ENCODE measurements around the gene GRPEL1. TPM values are rescaled to one million over a fixed set of nuclear protein-coding genes. Genes with fewer than 3 reads are reported as not detected.
A peak's percentile ranks its signal among the peaks of the same experiment; 100 is the strongest.

Gene GRPEL1
- total and polyA plus RNA-seq, 2 of the 4 experiments (the other 2 are of a cell fraction), result 33.0 to 33.9 TPM

GRCh38 chr4:7020856-7021255 lies 47.0 kb downstream of the GRPEL1 start:
- H4K91ac ChIP-seq (ENCODE audit: insufficient read depth, low read depth, low read length), result peak overlapping the region; percentile 92
- ChIA-PET POLR2A (ENCODE audit: unreplicated experiment) (no interaction called here), CTCF (interaction anchor here (1.2 kb wide), 1 partner anchor 9 kb away, joined by 10 read pairs; no protein-coding TSS in a partner anchor)
- peak overlapping the region; percentile 85 for H2AK9ac ChIP-seq (replicated peaks; ENCODE audit: low read depth, low read length, poor library complexity)
- H2BK20ac ChIP-seq (ENCODE audit: low read depth, low read length), result peak overlapping the region; percentile 61
- dilution Hi-C loops (cut with HindIII; ENCODE audit: low sequenced_read_pairs, unreplicated experiment), result no loop called here
- no peak overlapping the region for H2AFZ ChIP-seq (replicated peaks; ENCODE audit: low read length, poor library complexity)
- H3K56ac ChIP-seq (ENCODE audit: extremely low read depth, insufficient read depth, low read length), result no peak overlapping the region
- 100% methylated on average over 3 of the region's 11 CpGs; no CpG with 5 or more reads in 1 of the 2 experiments for WGBS, 2 experiments (ENCODE audit: extremely low coverage in 2 of 2, insufficient read length in 1 of 2)
- no peak overlapping the region for H3K4me3 ChIP-seq (ENCODE audit: insufficient read depth, low read depth, low read length)
- peak overlapping the region; percentile 97 for H2BK120ac ChIP-seq (ENCODE audit: low read depth, low read length)
- intact Hi-C loops (cut with micrococcal nuclease), result no loop called here
- H3K14ac ChIP-seq (replicated peaks; ENCODE audit: low read depth, low read length), result 0 out of 2 replicates have a peak overlapping the region, but pooled peaks have one; percentile 12
- H3K4me2 ChIP-seq (ENCODE audit: low read depth, low read length), result no peak overlapping the region
- DNase-seq (no peak), ATAC-seq (ENCODE audit: low read depth) (no peak)
- H2AK5ac ChIP-seq (ENCODE audit: low read depth, low read length), result peak overlapping the region; percentile 82; the same call in 1 of the 2 replicates
- H3K4me1 ChIP-seq (ENCODE audit: control insufficient read depth, insufficient read depth, low read length), result peaks cover 8% of the 10 kb centered on the region
- no peak for TF ChIP-seq BHLHE40 (IDR thresholded peaks at IDR 0.05; ENCODE audit: low read depth, low read length)
- TF ChIP-seq MAFK (IDR thresholded peaks at IDR 0.05; ENCODE audit: low read depth, low read length), result no peak
- TF ChIP-seq NFE2L2 (IDR thresholded peaks at IDR 0.05; ENCODE audit: low read depth, low read length), result no peak
- TF ChIP-seq SMC3 (IDR thresholded peaks at IDR 0.05; ENCODE audit: low read depth, low read length), result no peak
- no peak for TF ChIP-seq CEBPB (IDR thresholded peaks at IDR 0.05; ENCODE audit: low read depth, low read length)
- TF ChIP-seq USF2 (IDR thresholded peaks at IDR 0.05; ENCODE audit: low read depth, low read length), result no peak
- no peak for TF ChIP-seq CTCF (conservative IDR thresholded peaks at IDR 0.05; ENCODE audit: low read depth, low read length)
- TF ChIP-seq CHD1 (IDR thresholded peaks at IDR 0.05; ENCODE audit: low read depth, low read length), result no peak
- no peak for TF ChIP-seq POLR2A (IDR thresholded peaks at IDR 0.05; ENCODE audit: low read depth, low read length)
- TF ChIP-seq RAD21 (IDR thresholded peaks at IDR 0.05; ENCODE audit: low read length), result no peak
- no peak for TF ChIP-seq RCOR1 (IDR thresholded peaks at IDR 0.05; ENCODE audit: insufficient replicate concordance, low read length)
- TF ChIP-seq MAZ (IDR thresholded peaks at IDR 0.05; ENCODE audit: borderline replicate concordance, low read depth, low read length), result no peak
- H3K27ac ChIP-seq (ENCODE audit: insufficient read depth, low read length), result peak overlapping the region; percentile 22; the same call in 1 of the 2 replicates
- H4K5ac ChIP-seq (ENCODE audit: low read depth, low read length), result no peak overlapping the region
- H4K20me1 ChIP-seq (ENCODE audit: insufficient read depth, low read length), result no peaks in the 10 kb centered on the region
- H3K4ac ChIP-seq (ENCODE audit: low read depth, low read length), result peak overlapping the region; percentile 89
- in situ Hi-C loops (cut with MboI; ENCODE audit: low sequenced_read_pairs), result no loop called here
- H3K23ac ChIP-seq (ENCODE audit: low read depth, low read length), result no peak overlapping the region; the same call in 1 of the 2 replicates
- H3K9ac ChIP-seq (ENCODE audit: low read depth, low read length), result no peak overlapping the region
- no peak overlapping the region for H3K18ac ChIP-seq (ENCODE audit: low read depth, low read length)
- H4K8ac ChIP-seq (ENCODE audit: low read depth in 2 of 2, low read length in 2 of 2), result peak overlapping the region; percentile 81 to 96; a peak in 2 of 4 replicates
- H3K27me3 ChIP-seq (ENCODE audit: control insufficient read depth, insufficient read depth, low read length), result no peaks in the 10 kb centered on the region
- peak overlapping the region; percentile 56; the same call in 2 of the 3 replicates for H2BK15ac ChIP-seq (ENCODE audit: low read depth, low read length)
- peaks cover 20% of the 10 kb centered on the region for H3K9me1 ChIP-seq (ENCODE audit: insufficient read depth, low read length)
- no peaks in the 10 kb centered on the region for H3K9me3 ChIP-seq (ENCODE audit: control insufficient read depth, insufficient read depth, low read length)
- H3K79me1 ChIP-seq (ENCODE audit: low read depth in 1 of 2, low read length in 2 of 2), result peaks cover 25 to 58% of the 10 kb centered on the region in 2 experiments
- H3K36me3 ChIP-seq (ENCODE audit: control insufficient read depth, insufficient read depth, low read length), result peaks cover 41% of the 10 kb centered on the region
- peak overlapping the region; percentile 82 for H2BK5ac ChIP-seq (ENCODE audit: low read depth, low read length, poor library complexity, severe bottlenecking)
- no TSS peak for BruUV-seq (replicated peaks)

All from IMR-90 (cell line).